Activated naive CD4-positive, alpha-beta T cell treated with anti-CD3 and anti-CD28 coated beads for 36 hours (primary cell): ENCODE data around the gene GPR157. TPM values are rescaled to one million over a fixed set of nuclear protein-coding genes. Genes with fewer than 3 reads are reported as not detected.
A peak's percentile ranks its signal among the peaks of the same experiment; 100 is the strongest.
"Not testable (repeated sequence)": the region's sequence is repeated elsewhere in the genome, so short reads cannot be mapped to it uniquely, and the experiment has no call there.

Source experiments
- CTCF ChIA-PET: fragments of 350-600 bp; sonication (Branson Sonifier 250); formaldehyde crosslinking; loops from one replicate; lab custom pipeline; 2021; ENCODE audit warnings: antibody characterized with exemption; lab: Charles Lee
- DNase-seq: peaks from one replicate; pipeline ENCODE4 v3.0.0-alpha.2; 2020
- H3K27ac Mint-ChIP-seq: one replicate; pipeline ENCODE4 v1.8.0; 2021; ENCODE audit warnings: mild to moderate bottlenecking, mixed read lengths
- H3K27me3 Mint-ChIP-seq: one replicate; pipeline ENCODE4 v1.8.0; 2021; ENCODE audit warnings: low read depth, mixed read lengths
- H3K36me3 Mint-ChIP-seq: one replicate; pipeline ENCODE4 v1.8.0; 2021; ENCODE audit warnings: low read depth, mixed read lengths
- H3K4me1 Mint-ChIP-seq: one replicate; pipeline ENCODE4 v1.8.0; 2021; ENCODE audit warnings: low read depth, mixed read lengths
- H3K4me3 Mint-ChIP-seq: one replicate; pipeline ENCODE4 v1.8.0; 2021; ENCODE audit warnings: mild to moderate bottlenecking, moderate library complexity, mixed read lengths
- H3K9me3 Mint-ChIP-seq: one replicate; pipeline ENCODE4 v1.8.0; 2021; ENCODE audit warnings: mixed read lengths
- intact Hi-C: fragments of 100-400 bp; cut with micrococcal nuclease; formaldehyde crosslinking; loops from one replicate; pipeline ENCODE4 v1.15.1; 2023
- total RNA-seq, 2 experiments: library from RNA; stranded (reverse); gene quantifications; one replicate each; pipeline ENCODE4 v1.2.3, GENCODE V29; 2021

Gene GPR157
- total RNA-seq, 2 experiments from 2014 or later = 0.94 to 2.3 TPM

DNA sequence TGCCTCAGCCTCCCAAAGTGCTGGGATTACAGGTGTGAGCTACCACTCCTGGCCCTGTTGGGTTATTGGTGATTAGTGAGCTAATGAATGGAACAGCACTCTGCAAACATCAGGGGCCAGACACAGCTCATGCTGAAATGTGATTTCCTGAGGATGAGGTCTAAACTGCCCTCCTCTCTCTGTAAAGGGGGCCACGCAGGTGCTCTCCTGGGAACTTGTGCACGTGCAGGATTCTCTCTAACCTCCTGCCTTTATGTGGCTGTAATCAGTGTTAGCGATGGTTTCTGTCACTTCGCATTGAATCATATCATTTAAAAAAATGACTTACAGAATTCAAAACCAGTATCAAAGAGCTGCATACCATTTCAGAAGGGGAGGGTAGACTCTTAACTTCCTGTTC, 3.6 kb downstream of the GPR157 start:
- CTCF ChIA-PET = interaction anchor here (0.5 to 1.3 kb wide), 3 partner anchors 21 to 127 kb away, joined by 3 to 4 read pairs (median 3); no protein-coding TSS in a partner anchor
- H3K27ac Mint-ChIP-seq = no peak overlapping the region
- H3K36me3 Mint-ChIP-seq = no peaks in the 10 kb centered on the region
- H3K9me3 Mint-ChIP-seq = no peaks in the 10 kb centered on the region
- intact Hi-C loops = loop anchor here (5.0 to 10.0 kb wide), 2 partner anchors 57 to 311 kb away; partner anchors contain the start of gene RERE
- H3K4me1 Mint-ChIP-seq = peaks cover 37% of the 10 kb centered on the region
- no peak for DNase-seq
- H3K27me3 Mint-ChIP-seq = peaks cover 4% of the 10 kb centered on the region
- no peak overlapping the region for H3K4me3 Mint-ChIP-seq

DNA sequence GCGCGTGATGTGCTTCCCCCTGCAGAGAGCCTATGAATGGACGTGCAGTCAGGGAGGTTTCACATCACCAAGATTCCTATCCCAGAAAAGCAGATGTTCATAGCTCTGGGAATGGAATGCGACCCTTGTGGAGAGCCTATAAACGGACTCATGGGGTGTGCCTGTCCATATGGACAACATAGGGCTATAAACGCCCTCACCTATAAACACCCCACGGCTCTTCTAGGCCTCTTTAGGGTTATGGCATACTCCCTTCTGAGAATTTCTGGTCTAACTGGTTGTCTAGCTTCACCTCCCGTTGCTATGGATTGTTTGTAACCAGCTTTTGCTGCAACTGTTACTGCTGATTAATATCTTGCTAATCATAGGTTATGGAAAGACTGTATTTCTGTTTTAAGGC, 4.5 kb downstream of the GPR157 start:
- H3K9me3 Mint-ChIP-seq, DNase-seq, H3K4me3 Mint-ChIP-seq, H3K27ac Mint-ChIP-seq, CTCF ChIA-PET, H3K27me3 Mint-ChIP-seq, H3K36me3 Mint-ChIP-seq: not testable (repeated sequence)
- intact Hi-C loops = loop anchor here (10.0 kb wide), 1 partner anchor 310 kb away; the partner anchor contains the start of gene RERE
- peaks cover 30% of the 10 kb centered on the region for H3K4me1 Mint-ChIP-seq

DNA sequence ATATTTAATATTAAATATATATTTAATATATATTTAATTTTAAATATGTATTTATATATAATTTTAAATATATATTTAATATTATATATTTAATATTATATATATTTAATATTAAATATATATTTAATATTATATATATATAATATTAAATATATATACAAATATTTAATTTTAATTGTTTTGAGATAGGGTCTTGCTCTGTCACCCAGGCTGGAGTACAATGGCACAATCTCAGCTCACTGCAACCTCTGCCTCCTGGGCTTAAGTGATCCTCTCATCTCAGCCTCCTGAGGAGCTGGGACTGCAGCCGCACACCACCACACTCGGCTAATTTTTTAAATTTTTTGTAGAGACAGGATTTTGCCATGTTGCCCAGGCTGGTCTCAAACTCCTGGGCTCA, 5.2 kb downstream of the GPR157 start:
- H3K27me3 Mint-ChIP-seq, H3K4me3 Mint-ChIP-seq, H3K36me3 Mint-ChIP-seq, H3K27ac Mint-ChIP-seq, H3K9me3 Mint-ChIP-seq, DNase-seq, CTCF ChIA-PET: not testable (repeated sequence)
- peaks cover 30% of the 10 kb centered on the region for H3K4me1 Mint-ChIP-seq
- intact Hi-C loops = loop anchor here (10.0 kb wide), 1 partner anchor 309 kb away; the partner anchor contains the start of gene RERE

DNA sequence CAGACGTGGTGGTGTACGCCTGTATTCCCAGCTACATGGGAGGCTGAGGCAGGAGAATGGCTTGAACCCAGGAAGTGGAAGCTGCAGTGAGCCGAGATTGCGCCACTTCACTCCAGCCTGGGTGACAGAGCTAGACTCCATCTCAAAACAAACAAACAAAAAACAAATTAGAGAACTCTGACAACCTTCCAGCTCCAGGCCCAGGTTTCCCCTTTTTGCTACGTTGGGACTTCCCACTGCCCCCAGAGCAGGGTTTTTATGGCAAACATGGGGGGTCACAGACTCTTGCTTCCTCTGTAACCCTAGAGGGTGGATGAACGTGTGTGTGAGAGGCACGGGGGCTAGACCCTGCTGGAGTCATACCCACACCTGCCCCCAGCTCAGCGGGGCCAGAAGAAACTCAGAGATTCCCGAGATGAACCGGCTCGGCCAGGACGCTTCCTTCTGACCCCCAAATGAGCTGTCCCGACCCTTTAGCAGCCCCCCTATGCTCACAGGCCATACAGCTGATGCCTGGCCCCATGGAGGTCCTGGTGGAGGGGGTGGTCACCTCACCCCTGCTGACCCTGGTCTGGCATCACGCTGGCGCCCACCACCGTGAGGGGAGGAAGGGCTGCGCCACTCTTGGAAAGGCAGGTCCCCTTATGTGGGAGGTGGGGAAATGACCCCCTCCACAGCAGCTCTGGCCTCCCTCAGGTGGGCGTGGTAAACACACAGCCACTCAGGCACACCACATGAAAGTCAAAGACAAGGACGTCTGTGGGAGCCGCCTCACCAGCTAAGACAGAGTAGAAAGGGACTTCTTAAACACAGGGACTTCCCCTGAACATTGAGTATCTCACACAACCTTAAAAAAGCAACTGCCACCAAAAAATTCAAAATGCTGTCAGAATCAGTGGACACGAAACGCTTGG, 7.1 kb downstream of the GPR157 start:
- Mint-ChIP-seq H3K27me3 (peaks cover 4% of the 10 kb centered on the region), H3K9me3 (no peaks in the 10 kb centered on the region), H3K27ac (peak overlapping the region; percentile 43), H3K36me3 (peaks cover 3% of the 10 kb centered on the region), H3K4me3 (peak overlapping the region; percentile 34), H3K4me1 (peaks cover 22% of the 10 kb centered on the region)
- peak; percentile 75 for DNase-seq
- intact Hi-C loops = loop anchor here (10.0 kb wide), 1 partner anchor 307 kb away; the partner anchor contains the start of gene RERE
- CTCF ChIA-PET = interaction anchor here (1.1 to 2.6 kb wide), 3 partner anchors 11 to 207 kb away, joined by 3 to 12 read pairs (median 9); no protein-coding TSS in a partner anchor

DNA sequence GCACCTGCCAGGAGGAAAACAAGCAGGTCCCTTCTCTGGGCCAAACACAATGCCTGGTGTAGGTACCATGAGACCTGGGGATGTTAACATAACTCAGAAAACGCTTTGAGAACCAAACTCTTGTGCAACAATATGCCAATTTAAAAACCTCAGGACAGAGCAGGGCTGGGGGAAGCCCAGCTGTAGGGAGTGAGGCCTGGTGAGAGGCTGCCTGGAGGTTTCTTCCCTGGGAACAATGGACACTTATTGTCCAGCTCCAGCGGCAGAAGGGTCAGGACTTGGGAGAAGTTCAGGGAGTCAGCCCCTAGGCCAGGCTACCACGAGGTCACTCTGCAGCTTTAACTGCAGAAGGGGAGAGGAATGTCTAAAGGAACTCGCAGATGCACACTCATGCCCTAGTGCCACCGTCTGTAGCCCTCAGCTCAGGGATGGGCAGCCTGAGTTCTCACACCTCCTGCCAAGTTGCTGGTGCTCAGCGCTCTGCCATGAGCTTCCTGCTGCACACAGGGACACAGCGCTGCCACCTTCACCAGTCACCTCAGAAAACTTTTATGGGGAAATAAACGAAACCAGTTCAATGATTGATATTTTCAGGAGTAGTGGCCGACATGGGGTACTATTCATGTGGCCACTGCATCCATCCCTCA, 8.5 kb downstream of the GPR157 start:
- intact Hi-C loops = loop anchor here (10.0 kb wide), 1 partner anchor 306 kb away; the partner anchor contains the start of gene RERE
- H3K4me3 Mint-ChIP-seq = no peak overlapping the region
- peaks cover 3% of the 10 kb centered on the region for H3K36me3 Mint-ChIP-seq
- peaks cover 4% of the 10 kb centered on the region for H3K27me3 Mint-ChIP-seq
- no peak for DNase-seq
- CTCF ChIA-PET = interaction anchor here (1.1 to 2.6 kb wide), 3 partner anchors 10 to 206 kb away, joined by 3 to 12 read pairs (median 9); no protein-coding TSS in a partner anchor
- H3K9me3 Mint-ChIP-seq = no peaks in the 10 kb centered on the region
- H3K4me1 Mint-ChIP-seq = peaks cover 17% of the 10 kb centered on the region
- no peak overlapping the region for H3K27ac Mint-ChIP-seq

DNA sequence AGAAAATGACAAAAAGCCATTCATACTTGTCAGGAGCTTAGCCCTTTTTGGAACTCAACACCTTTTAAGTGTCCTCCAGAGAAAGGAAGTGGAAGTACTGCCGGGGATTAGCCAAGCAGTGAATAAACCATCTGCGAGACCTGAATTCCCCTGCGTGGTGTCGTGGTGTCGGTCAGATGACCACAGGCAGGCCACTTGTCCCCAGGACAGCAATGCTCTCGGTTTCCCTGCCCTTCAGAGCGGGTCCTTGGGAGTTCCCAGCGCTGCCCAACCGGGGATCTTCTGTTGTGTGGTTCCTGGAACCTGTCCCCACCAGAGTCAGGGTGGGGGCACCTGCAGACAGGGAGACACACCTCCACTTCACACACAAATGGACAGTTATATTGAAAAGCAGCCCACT, 9.2 kb downstream of the GPR157 start:
- no peak for DNase-seq
- peaks cover 3% of the 10 kb centered on the region for H3K36me3 Mint-ChIP-seq
- intact Hi-C loops = loop anchor here (10.0 kb wide), 1 partner anchor 305 kb away; the partner anchor contains the start of gene RERE
- peaks cover 4% of the 10 kb centered on the region for H3K27me3 Mint-ChIP-seq
- H3K9me3 Mint-ChIP-seq = no peaks in the 10 kb centered on the region
- H3K27ac Mint-ChIP-seq = no peak overlapping the region
- no peak overlapping the region for H3K4me3 Mint-ChIP-seq
- CTCF ChIA-PET = interaction anchor here (0.6 to 2.6 kb wide), 2 partner anchors 9 to 68 kb away, joined by 3 to 12 read pairs; no protein-coding TSS in a partner anchor
- peaks cover 13% of the 10 kb centered on the region for H3K4me1 Mint-ChIP-seq

DNA sequence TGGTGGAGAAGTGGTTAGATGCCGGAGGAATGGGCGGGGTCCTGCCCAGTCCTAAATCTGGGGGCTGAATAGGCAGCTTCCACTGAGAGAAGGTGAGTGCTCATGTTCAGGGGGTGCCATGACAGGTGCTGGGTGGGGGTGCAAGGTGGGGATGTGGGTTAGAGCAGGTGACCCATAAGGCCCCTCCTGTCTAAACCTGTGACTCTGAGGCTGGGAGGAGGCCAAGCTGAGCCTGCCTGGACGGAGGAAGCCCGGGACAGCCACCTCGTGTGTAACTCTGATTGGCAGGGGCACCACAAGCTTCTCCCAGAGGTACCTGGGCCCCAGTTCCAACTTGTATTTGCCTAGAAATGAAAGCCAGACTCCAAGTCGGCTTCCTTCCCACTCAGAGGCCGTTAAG, 10.7 kb downstream of the GPR157 start:
- intact Hi-C loops = no loop called here
- CTCF ChIA-PET = no interaction called here
- no peak overlapping the region for H3K4me3 Mint-ChIP-seq
- DNase-seq = no peak
- peaks cover 4% of the 10 kb centered on the region for H3K27me3 Mint-ChIP-seq
- H3K9me3 Mint-ChIP-seq = no peaks in the 10 kb centered on the region
- peaks cover 3% of the 10 kb centered on the region for H3K36me3 Mint-ChIP-seq
- peaks cover 13% of the 10 kb centered on the region for H3K4me1 Mint-ChIP-seq
- H3K27ac Mint-ChIP-seq = no peak overlapping the region

DNA sequence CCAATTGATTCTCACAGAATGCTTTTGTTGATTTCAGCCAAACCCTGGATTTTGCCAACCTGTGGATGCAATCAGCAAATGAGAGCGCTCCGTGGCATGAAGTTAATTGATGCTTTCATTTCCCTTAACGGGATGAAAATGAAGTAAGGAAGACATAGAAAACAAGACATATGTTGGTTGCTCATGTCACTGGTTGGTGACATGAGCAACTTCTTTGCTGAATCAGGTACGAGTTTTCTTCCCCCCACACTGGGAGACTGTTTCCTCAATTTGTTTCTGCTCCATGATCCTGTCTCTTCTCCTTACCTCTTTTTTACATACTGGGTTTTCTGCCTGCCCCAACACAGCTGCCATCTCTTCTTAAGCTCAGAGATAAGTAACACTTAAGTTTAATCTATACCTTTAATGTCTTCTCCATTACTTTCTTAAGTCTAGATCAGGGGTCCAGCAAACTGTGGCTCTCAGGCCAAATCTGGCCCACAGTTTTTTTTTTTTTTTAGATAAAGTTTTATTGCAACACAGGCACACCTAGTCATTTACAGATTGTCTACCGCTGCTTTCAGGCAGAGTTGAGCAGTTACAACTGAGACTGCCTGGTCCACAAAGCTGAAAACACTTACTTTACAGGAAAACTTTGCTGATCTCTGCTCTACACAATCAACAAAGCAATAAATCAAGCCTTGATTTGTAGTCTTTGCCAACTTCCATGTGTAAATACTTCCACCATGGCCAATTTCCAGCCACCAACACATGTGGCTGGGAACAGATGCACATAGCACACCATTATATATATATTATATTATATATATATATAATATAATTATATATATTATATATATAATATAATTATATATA, 13.3 kb downstream of the GPR157 start:
- Mint-ChIP-seq H3K27ac (no peak overlapping the region), H3K4me3 (no peak overlapping the region), H3K36me3 (peaks cover 3% of the 10 kb centered on the region), H3K4me1 (no peaks in the 10 kb centered on the region), H3K27me3 (no peaks in the 10 kb centered on the region), H3K9me3 (no peaks in the 10 kb centered on the region)
- CTCF ChIA-PET = interaction anchor here (0.6 to 0.7 kb wide), 2 partner anchors 25 to 169 kb away, joined by 3 read pairs; no protein-coding TSS in a partner anchor
- no peak for DNase-seq
- intact Hi-C loops = no loop called here

DNA sequence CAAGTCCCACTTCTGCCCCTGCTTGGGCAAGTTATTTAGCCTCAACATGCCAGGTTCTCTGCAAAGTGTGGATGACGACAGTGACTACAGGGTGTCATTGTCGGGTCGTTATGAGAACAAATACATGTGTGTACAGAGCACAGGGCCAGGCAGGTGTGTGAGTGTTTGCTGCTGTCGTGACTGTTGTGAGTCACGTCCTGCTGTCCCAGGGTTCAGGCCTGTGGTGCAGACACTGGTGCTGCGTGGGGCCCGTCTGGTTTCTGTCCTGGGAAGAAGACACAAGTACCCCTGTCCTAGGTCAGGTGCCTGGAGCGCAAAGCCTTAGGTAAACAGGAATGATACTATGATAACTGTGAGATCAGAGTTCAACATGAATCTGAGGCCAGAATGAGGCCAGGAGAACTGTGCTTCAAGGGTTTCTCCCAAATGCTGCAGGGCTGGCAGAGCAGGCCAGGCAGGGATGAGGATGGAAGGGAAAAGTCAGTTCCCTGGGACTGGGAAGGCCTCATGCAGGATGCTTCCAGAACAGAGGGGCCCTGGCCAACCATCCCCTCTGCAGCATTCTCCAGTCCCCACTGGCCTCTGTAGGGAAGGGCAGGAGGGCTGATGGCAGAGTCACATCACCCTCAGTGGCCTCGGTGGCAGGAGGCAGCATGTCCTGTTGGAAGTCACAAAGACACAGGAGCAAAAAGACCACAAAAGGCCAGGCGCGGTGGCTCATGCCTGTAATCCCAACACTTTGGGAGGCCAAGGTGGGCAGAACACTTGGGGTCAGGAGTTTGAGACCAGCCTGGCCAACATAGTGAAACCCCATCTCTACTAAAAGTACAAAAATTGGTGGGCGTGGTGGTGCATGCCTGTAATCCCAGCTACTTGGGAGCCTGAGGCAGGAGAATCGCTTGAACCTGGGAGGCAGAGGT, 15.7 kb downstream of the GPR157 start:
- peaks cover 2% of the 10 kb centered on the region for H3K36me3 Mint-ChIP-seq
- H3K27ac Mint-ChIP-seq = no peak overlapping the region
- intact Hi-C loops = no loop called here
- H3K4me1 Mint-ChIP-seq = no peaks in the 10 kb centered on the region
- H3K4me3 Mint-ChIP-seq = no peak overlapping the region
- DNase-seq = no peak
- no peaks in the 10 kb centered on the region for H3K9me3 Mint-ChIP-seq
- no peaks in the 10 kb centered on the region for H3K27me3 Mint-ChIP-seq
- CTCF ChIA-PET = interaction anchor here (1.5 kb wide), 1 partner anchor 11 kb away, joined by 5 read pairs; no protein-coding TSS in a partner anchor

DNA sequence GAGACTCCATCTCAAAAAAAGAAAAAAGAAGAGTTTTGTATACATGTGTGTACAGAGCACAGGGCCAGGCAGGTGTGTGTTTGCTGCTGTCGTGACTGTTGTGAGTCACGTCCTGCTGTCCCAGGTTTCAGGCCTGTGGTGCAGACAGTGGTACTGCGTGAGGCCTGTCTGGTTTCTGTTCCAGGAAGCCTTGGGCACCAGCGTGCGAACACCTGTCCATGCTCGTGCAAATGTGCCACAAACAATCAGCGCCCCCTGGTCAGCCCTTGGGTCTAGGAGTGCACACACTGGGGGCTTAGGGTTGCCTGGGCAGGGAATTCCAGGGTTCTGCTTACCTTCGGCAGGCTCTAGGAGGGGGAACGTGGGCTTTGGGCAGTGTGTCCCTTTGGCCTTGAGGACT, 16.9 kb downstream of the GPR157 start:
- intact Hi-C loops = loop anchor here (2.0 kb wide), 1 partner anchor 379 kb away; no protein-coding TSS in a partner anchor
- Mint-ChIP-seq H3K36me3 (no peaks in the 10 kb centered on the region), H3K27ac (no peak overlapping the region)

More for the DNA sequence above, 16.9 kb downstream of the GPR157 start:
- peak; percentile 17 for DNase-seq
- no peaks in the 10 kb centered on the region for H3K4me1 Mint-ChIP-seq
- CTCF ChIA-PET = interaction anchor here (0.5 to 5.0 kb wide), 8 partner anchors 10 to 124 kb away, joined by 3 to 45 read pairs (median 6); no protein-coding TSS in a partner anchor
- H3K4me3 Mint-ChIP-seq = no peak overlapping the region
- H3K27me3 Mint-ChIP-seq = no peaks in the 10 kb centered on the region
- H3K9me3 Mint-ChIP-seq = no peaks in the 10 kb centered on the region
